SK-MEL-5 (cell line): Measurements from ENCODE around the gene RPS13. TPM values are rescaled to one million over a fixed set of nuclear protein-coding genes. Genes with fewer than 3 reads are reported as not detected.
A peak's percentile ranks its signal among the peaks of the same experiment; 100 is the strongest.
"Not testable (repeated sequence)": the region's sequence is repeated elsewhere in the genome, so short reads cannot be mapped to it uniquely, and the experiment has no call there.

Experiments
- DNase-seq: peaks from one replicate; pipeline ENCODE4 v3.0.0-alpha.2; 2016; ENCODE audit warnings: low read depth, low spot score
- in situ Hi-C: cut with HindIII; loops from 2 replicates; pipeline ENCODE4 v1.10.0; 2016; ENCODE audit warnings: low sequenced_read_pairs, high pct_unique_total_duplicates, low pct_unique_long_range_greater_than_20kb
- small RNA-seq, 2 experiments: library from RNA; depleted of rRNA; stranded (forward); fragments of <200 nt; gene quantifications; one replicate each; pipeline ENCODE3, GENCODE V24; 2014
- total RNA-seq: library from RNA; depleted of rRNA; stranded (reverse); fragments of >200 nt; shearing (Covaris generic); gene quantifications from 2 replicates; pipeline ENCODE4 v1.2.3, GENCODE V29; 2014; rRNA removed

RPS13 gene
- total RNA-seq, 1 experiment from 2014 or later, result 1,374 TPM

GRCh38 chr11:17051146-17051545, 26.3 kb downstream of the RPS13 start:
- in situ Hi-C loops, result not testable (repeated sequence)

GRCh38 chr11:17048491-17048890, 29.0 kb downstream of the RPS13 start:
- DNase-seq, in situ Hi-C loops: not testable (repeated sequence)

More at GRCh38 chr11:17051146-17051545, 26.3 kb downstream of the RPS13 start:
- not testable (repeated sequence) for DNase-seq

- no peak for DNase-seq
- in situ Hi-C loops, result no loop called here
Measured at GRCh38 chr11:17046690-17047089, 30.8 kb downstream of the RPS13 start.

GRCh38 chr11:17036666-17037658, 40.5 kb downstream of the RPS13 start:
- in situ Hi-C loops, result no loop called here
- peak; percentile 41 for DNase-seq

- DNase-seq, in situ Hi-C loops: not testable (repeated sequence)
Measured at GRCh38 chr11:17034027-17034426, 43.4 kb downstream of the RPS13 start.

- no peak for DNase-seq
- in situ Hi-C loops, result no loop called here
Measured at GRCh38 chr11:17026487-17027082, 50.9 kb downstream of the RPS13 start.

- no peak for DNase-seq
- in situ Hi-C loops, result no loop called here
Measured at GRCh38 chr11:17024924-17025323, 52.5 kb downstream of the RPS13 start.

Small RNAs within 50 kb of the gene (small RNA-seq; reads per million reads assigned to genes)
- gene RNU6-593P (0.02 to 0.05 reads per million in 2 experiments), gene SNORD14A (12.6 to 231 reads per million in 2 experiments), gene SNORD14B (0 reads per million in 2 experiments)

Other genes with a start within 250 kb of the RPS13 start
- 0.61 and 1.7 TPM in 2 replicates for gene PLEKHA7, start 63.3 kb downstream of the RPS13 start, total RNA-seq
- gene PIK3C2A, start 130.3 kb upstream of the RPS13 start, total RNA-seq, result 42.7 and 47.5 TPM in 2 replicates
- 32.5 and 41.4 TPM in 2 replicates for gene NUCB2, start 199.1 kb upstream of the RPS13 start, total RNA-seq